ENCODE results near the gene SLC38A3.

SLC38A3 gene

GRCh38 chr3:50177346-50177745, 27.7 kb upstream of the SLC38A3 start:
- Histone ChIP-seq H3K4me1 (ENCODE audit: control insufficient read depth in 1 of 2, insufficient read depth in 1 of 2, low read depth in 1 of 2, low read length in 1 of 2) (peaks cover 0 to 4% of the 10 kb centered on the region in 2 experiments), H3K27me3 (no peaks in the 10 kb centered on the region), H3K4me3 (ENCODE audit: low read depth in 1 of 2, low read length in 1 of 2) (no peak overlapping the region), H3K9me3 (no peaks in the 10 kb centered on the region), H3K27ac (no peak overlapping the region), H3K36me3 (no peaks in the 10 kb centered on the region)
- no peak for TF ChIP-seq CTCF (IDR thresholded peaks at IDR 0.05)

GRCh38 chr3:50179710-50180109, 25.4 kb upstream of the SLC38A3 start:
- TF ChIP-seq CTCF (IDR thresholded peaks at IDR 0.05) = no peak
- Histone ChIP-seq H3K9me3 (no peaks in the 10 kb centered on the region), H3K27ac (no peak overlapping the region), H3K36me3 (no peaks in the 10 kb centered on the region), H3K27me3 (no peaks in the 10 kb centered on the region), H3K4me3 (ENCODE audit: low read depth in 1 of 2, low read length in 1 of 2) (no peak overlapping the region), H3K4me1 (ENCODE audit: control insufficient read depth in 1 of 2, insufficient read depth in 1 of 2, low read depth in 1 of 2, low read length in 1 of 2) (no peaks in the 10 kb centered on the region)

GRCh38 chr3:50181985-50182384, 23.1 kb upstream of the SLC38A3 start:
- Histone ChIP-seq H3K27ac (no peak overlapping the region), H3K4me1 (ENCODE audit: control insufficient read depth in 1 of 2, insufficient read depth in 1 of 2, low read depth in 1 of 2, low read length in 1 of 2) (no peaks in the 10 kb centered on the region), H3K36me3 (no peaks in the 10 kb centered on the region), H3K9me3 (no peaks in the 10 kb centered on the region), H3K27me3 (no peaks in the 10 kb centered on the region), H3K4me3 (ENCODE audit: low read depth in 1 of 2, low read length in 1 of 2) (no peak overlapping the region)
- no peak for TF ChIP-seq CTCF (IDR thresholded peaks at IDR 0.05)

- Histone ChIP-seq H3K27me3 (no peaks in the 10 kb centered on the region), H3K4me3 (ENCODE audit: low read depth in 1 of 2, low read length in 1 of 2) (no peak overlapping the region), H3K36me3 (no peaks in the 10 kb centered on the region), H3K27ac (no peak overlapping the region), H3K4me1 (ENCODE audit: control insufficient read depth in 1 of 2, insufficient read depth in 1 of 2, low read depth in 1 of 2, low read length in 1 of 2) (no peaks in the 10 kb centered on the region), H3K9me3 (no peaks in the 10 kb centered on the region)
- no peak for TF ChIP-seq CTCF (IDR thresholded peaks at IDR 0.05)
These were observed 22.5 kb upstream of the SLC38A3 start for GRCh38 chr3:50182533-50183099.

- Histone ChIP-seq H3K4me1 (ENCODE audit: control insufficient read depth in 1 of 2, insufficient read depth in 1 of 2, low read depth in 1 of 2, low read length in 1 of 2) (no peaks in the 10 kb centered on the region), H3K36me3 (no peaks in the 10 kb centered on the region), H3K27me3 (no peaks in the 10 kb centered on the region), H3K9me3 (no peaks in the 10 kb centered on the region), H3K27ac (no peak overlapping the region), H3K4me3 (ENCODE audit: low read depth in 1 of 2, low read length in 1 of 2) (no peak overlapping the region)
- no peak for TF ChIP-seq CTCF (IDR thresholded peaks at IDR 0.05)
These were observed 21.3 kb upstream of the SLC38A3 start for GRCh38 chr3:50183755-50184154.

Measured in neutrophil (primary cell).